HG03469 (cell line): ENCODE measurements around the gene ARPC1B.
"Not testable (repeated sequence)": the region's sequence is repeated elsewhere in the genome, so short reads cannot be mapped to it uniquely, and the experiment has no call there.

Source experiments
- ATAC-seq: cut with Tn5 transposase; IDR thresholded peaks from one replicate; pipeline ENCODE4 v1.9.1; 2021; ENCODE audit warnings: mild to moderate bottlenecking, moderate library complexity, moderate number of reproducible peaks; ENCODE audit not compliant: unreplicated experiment

ARPC1B gene

DNA sequence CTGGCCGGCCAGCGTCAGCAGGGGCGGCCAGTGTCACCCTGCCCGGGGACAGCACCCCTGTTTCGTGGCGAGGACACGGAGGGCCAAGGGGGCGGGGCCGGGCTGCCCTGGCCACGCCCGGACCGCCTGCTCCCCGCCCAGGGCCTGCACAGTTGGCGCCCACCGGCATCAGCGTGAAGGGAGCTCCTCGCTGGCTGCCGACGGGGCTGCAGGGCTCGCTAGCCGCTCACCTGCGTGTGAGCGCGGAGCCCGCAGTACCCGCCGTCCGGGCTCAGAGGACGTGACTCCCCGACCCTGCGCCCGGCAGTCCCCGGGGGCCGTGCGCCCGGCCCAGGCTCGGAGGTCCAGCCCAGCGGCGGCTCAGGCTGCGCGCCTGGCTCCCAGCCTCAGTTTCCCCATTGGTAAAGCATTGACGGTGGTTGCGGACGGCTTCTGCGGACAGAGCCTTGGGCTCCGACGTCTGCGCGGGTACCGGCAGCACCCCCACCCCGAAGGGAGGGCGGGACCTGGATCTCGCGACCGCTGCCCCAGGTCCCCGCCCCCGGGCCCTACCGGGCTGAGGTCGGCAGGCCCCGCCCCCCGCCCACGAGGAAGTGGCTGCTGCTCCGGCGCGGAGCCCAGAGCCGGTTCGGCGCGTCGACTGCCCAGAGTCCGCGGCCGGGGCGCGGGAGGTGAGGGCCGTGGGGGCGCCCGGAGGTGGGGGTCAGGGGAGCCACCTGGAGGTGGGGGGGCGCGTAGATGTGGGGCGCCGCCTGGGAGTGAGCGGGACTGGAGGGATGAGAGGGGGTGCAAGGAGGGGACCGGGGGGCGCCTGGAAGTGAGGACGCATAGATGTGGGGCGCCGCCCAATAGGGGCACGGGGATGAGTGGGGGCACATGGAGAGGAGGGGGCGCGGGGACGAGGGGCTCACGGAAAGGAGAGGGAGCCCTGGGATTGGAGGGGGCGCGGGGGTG lies at the start of gene ARPC1B:
Gene ARPC1B, plus strand, starts transcription at position 620 of the 954 bp plus-strand sequence. CDS start 10,985 bp downstream, outside the sequence.
- ATAC-seq = no peak

DNA sequence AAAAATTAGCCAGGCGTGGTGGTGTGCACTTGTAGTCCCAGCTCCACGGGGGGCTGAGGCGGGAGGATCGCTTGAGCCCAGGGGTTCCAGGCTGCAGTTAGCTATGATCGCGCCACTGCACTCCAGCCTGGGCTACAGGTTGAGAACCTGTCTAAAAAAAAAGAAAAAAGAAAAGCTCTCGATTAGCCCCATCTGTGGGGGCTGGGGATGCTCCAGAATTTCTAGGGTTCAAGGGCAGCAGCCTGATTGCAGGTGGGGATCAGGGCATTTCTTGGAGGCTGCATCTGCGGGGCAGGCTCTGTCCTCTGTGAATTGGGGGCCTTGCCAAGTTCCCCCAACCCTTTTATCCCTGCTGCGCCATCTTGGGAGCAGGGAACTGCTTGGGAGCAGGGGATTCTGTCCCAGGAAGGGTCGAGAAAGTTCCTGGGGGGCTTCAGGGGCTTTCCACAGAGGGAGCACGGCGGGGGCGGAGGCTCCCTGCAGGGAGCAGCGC lies 49.5 kb upstream of the ARPC1B start:
- ATAC-seq = no peak

DNA sequence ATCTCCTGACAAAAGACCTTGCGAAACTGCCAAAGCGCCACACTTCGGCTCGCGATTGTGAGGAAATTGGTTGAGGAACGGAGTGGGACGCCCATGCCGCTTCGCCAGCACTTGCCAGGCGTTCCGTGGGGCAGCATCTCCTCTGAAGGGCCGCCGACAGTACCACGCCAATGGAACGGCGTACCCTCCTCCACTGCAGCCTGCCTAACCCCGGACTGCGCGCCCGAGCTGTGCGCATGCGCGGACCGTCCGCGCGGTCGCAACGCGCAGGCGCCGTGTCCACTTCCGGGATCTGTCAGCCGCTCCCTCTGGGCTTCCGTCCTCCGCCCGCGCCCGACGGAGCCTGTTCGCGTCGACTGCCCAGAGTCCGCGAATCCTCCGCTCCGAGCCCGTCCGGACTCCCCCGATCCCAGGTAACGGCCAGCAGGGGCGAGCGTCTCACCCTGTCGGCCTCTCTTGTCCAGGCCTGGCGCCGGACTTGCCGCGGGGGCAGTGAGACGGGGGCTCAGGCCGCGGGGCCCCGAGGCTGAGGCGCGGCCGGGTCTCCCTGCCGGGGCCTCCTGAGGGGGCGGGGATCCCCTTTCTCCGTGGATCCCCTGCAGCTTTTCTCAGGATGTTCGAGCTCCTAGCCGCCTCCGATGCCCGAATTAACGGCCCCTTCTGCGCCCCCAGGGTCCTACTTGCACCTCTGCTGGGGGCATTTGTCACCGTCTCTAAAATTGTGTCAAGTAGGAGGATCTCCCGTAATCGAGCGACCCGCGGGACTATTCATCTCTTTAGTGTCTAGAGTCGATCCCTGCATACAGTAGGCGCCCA lies 48.7 kb upstream of the ARPC1B start, which contains the start of gene ARPC1A:
Gene ARPC1A, plus strand, starts transcription at position 307 of the 816 bp plus-strand sequence. CDS start 7,456 bp downstream, outside the sequence.
- peak; percentile 83 for ATAC-seq

GRCh38 chr7:99326408-99326782 lies 48.1 kb upstream of the ARPC1B start:
- ATAC-seq = no peak

GRCh38 chr7:99330314-99330961 lies 44.1 kb upstream of the ARPC1B start:
- ATAC-seq = not testable (repeated sequence)

- ATAC-seq = no peak
These were observed 43.5 kb upstream of the ARPC1B start for GRCh38 chr7:99331002-99331401.

DNA sequence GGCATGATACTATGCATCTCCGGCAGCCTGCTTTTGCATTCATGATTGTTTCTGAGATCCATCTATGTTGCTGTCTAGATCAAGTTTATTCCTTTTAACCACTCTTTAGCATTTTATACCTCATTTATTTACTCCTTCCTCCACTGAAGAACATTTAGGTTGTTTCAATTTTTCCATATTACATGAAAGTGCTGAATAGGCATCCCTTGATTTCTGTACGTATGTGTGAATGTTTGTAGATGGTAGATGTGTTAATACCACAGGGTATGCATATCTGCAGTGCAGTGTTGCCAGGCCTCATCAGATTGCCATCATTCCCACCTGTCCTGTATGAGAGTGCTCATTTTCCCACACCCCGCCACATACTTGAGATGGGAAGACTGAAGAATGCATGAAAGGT lies 34.9 kb upstream of the ARPC1B start:
- ATAC-seq = no peak

DNA sequence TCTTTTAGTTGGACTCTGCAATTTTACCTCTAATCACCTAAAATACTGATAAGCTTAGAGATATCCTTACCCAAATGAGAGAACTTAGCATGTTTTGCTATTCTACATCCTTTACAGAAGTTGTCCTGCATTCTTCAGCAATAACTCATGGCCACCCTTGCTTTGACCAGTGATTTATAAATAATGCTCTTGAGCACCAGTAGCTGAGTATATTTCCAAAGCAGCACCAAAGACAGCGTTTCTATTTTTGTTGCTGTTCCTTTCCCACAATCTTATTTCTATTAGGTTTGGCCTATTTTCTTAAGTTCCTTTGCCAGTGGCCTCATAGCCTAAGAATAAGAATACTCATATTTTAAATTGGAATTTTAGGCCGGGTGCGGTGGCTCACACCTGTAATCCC lies 33.9 kb upstream of the ARPC1B start:
- no peak for ATAC-seq

DNA sequence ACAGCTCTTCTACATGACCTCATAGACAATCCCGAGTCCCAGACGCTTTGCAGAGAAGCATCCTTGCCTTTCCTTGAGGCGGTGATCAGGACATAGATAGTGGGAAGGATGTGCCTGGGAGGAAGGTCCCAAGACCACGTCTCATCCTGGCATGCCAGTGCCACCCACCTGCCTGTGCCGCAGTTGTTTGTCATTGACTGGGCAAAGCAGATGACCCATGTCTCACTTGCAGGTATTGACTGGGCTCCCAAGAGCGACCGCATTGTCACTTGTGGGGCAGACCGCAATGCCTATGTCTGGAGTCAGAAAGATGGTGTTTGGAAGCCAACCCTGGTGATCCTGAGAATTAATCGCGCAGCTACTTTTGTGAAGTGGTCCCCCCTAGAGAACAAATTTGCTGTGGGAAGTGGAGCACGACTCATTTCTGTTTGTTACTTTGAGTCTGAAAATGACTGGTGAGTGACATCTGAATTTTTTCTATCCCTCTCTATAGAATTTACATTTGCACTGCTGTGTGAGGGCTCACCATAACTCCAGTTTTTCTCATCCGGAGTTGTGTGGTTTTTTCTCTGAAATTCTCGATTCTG lies 30.4 kb upstream of the ARPC1B start:
- ATAC-seq = no peak

DNA sequence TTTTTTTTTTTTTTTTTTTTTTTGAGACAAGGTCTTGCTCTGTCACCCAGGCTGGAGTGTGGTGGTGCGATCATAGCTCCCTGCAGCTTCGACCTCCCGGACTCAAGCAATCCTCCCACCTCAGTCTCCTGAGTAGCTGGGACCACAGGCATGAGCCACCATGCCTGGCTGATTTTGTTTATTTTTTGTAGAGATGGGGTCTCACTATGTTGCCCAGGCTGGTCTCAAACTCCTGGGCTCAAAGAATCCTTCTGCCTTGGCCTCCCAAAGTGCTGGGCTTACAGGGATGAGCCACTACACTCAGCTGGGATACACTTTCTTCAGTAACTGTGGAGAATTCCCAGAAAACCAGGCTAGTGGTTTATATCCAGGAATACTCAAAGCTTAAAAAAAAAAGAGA lies 23.9 kb upstream of the ARPC1B start:
- not testable (repeated sequence) for ATAC-seq

GRCh38 chr7:99352247-99352646 lies 22.3 kb upstream of the ARPC1B start:
- ATAC-seq = no peak

- ATAC-seq = no peak
These were observed 19.4 kb upstream of the ARPC1B start for GRCh38 chr7:99355098-99355497.

DNA sequence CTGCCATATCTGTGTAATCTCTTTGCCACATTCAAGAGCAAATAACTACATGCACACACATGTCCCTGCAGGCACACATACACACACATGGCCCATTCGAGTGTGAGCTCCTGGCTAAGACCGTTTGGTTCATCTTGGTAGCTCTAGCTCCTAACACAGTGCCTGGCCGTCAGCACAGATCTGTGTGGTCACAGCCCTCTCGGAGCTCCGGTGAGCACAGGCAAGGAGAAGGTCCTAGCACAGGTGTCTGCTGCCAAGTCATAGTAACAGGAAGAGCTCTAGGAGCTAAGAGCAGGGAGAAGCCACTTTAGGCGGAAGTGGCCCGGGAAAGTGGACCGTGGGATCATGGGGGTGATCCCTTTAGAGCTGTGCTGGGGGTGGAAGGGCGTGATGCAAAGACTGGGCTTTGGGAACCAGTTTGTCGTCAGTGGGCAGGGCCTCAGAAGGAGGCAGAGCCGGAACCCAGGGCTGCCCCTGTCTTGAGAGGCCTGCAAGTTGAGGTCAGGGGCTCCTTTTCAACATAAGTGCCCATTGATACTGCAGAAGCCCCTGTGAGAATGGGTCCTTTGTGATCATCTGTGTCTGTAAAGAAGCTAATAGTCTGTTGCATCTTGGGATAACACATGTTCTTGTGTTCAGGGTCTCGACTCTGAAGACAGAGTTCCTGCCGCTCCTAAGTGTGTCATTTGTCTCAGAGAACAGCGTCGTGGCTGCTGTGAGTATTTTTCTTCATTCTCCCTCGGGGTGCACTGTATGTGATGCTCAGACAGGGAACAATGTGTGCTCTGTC lies 16.6 kb upstream of the ARPC1B start:
- ATAC-seq = no peak

DNA sequence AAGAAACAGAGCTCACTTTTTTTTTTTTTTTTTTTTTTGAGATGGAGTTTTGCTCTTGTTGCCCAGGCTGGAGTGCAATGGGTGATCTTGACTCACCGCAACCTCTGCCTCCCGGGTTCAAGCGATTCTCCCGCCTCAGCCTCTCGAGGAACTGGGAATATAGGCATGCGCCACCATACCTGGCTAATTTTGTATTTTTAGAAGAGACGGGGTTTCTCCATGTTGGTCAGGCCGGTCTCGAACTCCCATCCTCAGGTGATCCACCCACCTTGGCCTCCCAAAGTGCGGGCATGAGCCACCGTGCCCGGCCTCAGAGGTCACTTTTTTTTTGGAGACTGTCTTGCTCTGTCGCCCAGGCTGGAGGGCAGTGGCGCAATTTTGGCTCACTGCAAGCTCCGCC lies 16.0 kb upstream of the ARPC1B start:
- not testable (repeated sequence) for ATAC-seq

GRCh38 chr7:99359465-99360154 lies 14.9 kb upstream of the ARPC1B start:
- no peak for ATAC-seq

DNA sequence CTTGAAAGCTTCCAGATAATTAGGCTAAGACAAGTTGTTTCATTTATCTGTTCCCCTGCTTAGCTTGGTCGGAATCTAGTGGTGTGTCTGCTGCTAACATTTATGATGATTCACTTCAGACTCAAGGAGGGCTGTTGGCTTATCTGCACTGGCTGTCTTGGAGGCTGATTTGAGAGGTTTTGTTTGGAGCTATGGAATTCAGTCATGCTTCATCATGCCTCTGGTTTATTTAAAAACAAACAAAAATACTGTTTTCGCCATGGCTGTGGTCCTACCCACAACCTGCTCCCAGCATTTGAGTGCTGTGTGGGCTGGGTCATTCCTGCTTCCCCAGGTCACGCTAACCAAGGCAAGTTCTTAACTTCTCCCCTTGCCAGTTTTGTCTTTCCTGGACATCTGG lies 11.7 kb upstream of the ARPC1B start:
- ATAC-seq = no peak

DNA sequence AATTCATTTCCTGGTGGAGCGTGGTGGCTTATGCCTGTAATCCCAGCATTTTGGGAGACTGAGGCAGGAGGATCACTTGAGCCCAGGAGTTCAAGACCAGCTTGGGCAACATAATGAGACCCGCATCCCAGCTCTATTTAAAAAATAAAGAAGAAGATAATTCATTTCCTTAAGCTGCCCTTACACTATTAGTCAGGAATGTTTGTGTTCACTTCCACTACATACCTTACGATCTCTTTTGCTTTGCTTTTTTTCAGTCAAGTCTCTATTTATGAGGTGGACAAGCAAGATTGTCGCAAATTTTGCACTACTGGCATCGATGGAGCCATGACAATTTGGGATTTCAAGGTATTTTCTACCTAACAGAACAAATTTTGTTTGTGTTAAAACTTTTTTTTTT lies 11.2 kb upstream of the ARPC1B start:
- no peak for ATAC-seq

DNA sequence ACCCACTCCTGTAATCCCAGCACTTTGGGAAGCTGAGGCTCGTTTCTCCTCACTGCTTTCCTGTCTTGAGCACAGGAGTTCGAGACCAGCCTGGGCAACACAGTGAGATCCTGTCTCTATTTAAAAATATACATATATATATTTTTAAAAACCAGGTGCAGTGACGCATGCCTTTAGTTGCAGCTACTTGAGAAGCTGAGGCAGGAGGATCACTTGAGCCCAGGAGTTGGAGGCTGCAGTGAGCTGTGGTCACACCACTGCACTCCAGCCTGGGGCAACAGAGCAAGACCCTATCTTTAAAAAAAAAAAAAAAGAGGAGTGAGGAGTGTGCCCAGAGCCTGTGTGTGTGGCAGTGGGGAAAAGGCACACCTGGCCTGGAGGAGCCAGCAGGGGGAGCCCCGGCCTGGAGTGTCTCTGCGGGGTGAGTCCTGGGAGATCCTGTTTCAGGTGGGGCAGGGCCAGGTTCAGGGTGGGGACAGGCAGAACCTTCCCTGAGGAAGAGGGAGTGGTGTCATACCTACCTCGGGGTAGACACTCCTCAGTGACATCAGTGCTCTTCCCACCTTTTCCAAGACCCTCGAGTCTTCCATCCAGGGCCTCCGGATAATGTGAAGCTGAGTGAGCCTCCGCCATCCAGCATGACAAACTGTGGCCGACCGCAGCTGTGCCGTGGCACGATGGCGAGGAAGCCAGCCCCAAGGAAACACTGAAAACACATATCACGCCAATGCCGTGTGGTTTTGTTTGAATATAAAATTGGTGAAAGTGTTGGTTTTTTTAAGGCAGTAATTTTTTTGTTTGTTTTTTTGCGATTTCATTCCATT lies 9.0 kb upstream of the ARPC1B start:
- no peak for ATAC-seq
